Spleen (tissue), 11 donors: ENCODE data around the gene BAHD1. TPM values are rescaled to one million over a fixed set of nuclear protein-coding genes. Genes with fewer than 3 reads are reported as not detected.

Experiments
- DNase-seq: peaks from one replicate; pipeline ENCODE4 v3.0.0-alpha.2; 2020
- H3K27ac ChIP-seq, 8 donors: fragments of 200-600 bp; sonication (generic) in 7 of 8; 1 replicate in 4 of 8; 2 replicates in 4 of 8; pipeline versions ENCODE4 v1.5.0 to v1.8.0; 2016 to 2021; ENCODE audit warnings: inconsistent platforms in 4 of 8, mild to moderate bottlenecking in 4 of 8, moderate library complexity in 1 of 8
- H3K27me3 ChIP-seq, 7 donors: fragments of 200-600 bp; sonication (generic) in 6 of 7; replicated peaks in 1 of 7; 1 replicate in 4 of 7; 2 replicates in 3 of 7; pipeline versions ENCODE4 v1.5.0 to v1.8.0; 2016 to 2021; ENCODE audit warnings: inconsistent platforms in 3 of 7, mild to moderate bottlenecking in 1 of 7
- H3K36me3 ChIP-seq, 6 donors: fragments of 200-600 bp; sonication (generic) in 5 of 6; 1 replicate in 4 of 6; 2 replicates in 2 of 6; pipeline versions ENCODE4 v1.5.0 to v1.8.0; 2016 to 2021; ENCODE audit warnings: inconsistent platforms in 2 of 6
- H3K4me1 ChIP-seq, 6 donors: fragments of 200-600 bp; sonication (generic) in 5 of 6; 1 replicate in 3 of 6; 2 replicates in 3 of 6; pipeline versions ENCODE4 v1.5.0 to v1.8.0; 2016 to 2021; ENCODE audit warnings: inconsistent platforms in 3 of 6
- H3K4me3 ChIP-seq, 8 donors: fragments of 200-600 bp; sonication (generic) in 7 of 8; 1 replicate in 4 of 8; 2 replicates in 4 of 8; pipeline versions ENCODE4 v1.5.0 to v1.8.0; 2016 to 2021; ENCODE audit warnings: inconsistent platforms in 4 of 8, mild to moderate bottlenecking in 4 of 8, moderate library complexity in 2 of 8
- H3K9me3 ChIP-seq, 8 donors: fragments of 200-600 bp; sonication (generic) in 7 of 8; 1 replicate in 4 of 8; 2 replicates in 4 of 8; pipeline versions ENCODE4 v1.5.0 to v1.8.0; 2016 to 2021; ENCODE audit warnings: inconsistent platforms in 4 of 8
- CTCF ChIP-seq, 11 experiments: fragments of 200-600 bp in 7 of 11; fragments of 450-650 bp in 4 of 11; sonication (generic) in 4 of 11; IDR thresholded peaks in 8 of 11; conservative IDR thresholded peaks in 3 of 11; 1 replicate in 7 of 11; 2 replicates in 4 of 11; pipeline versions ENCODE4 v1.4.0 to v1.8.0; 2016 to 2021; ENCODE audit warnings: antibody characterized with exemption in 11 of 11, inconsistent platforms in 4 of 11, mild to moderate bottlenecking in 1 of 11
- POLR2A ChIP-seq, 3 donors: fragments of 450-650 bp; IDR thresholded peaks; one replicate each; pipeline ENCODE4 v1.5.1; 2017; ENCODE audit warnings: antibody characterized with exemption in 3 of 3, mild to moderate bottlenecking in 1 of 3
- POLR2AphosphoS5 ChIP-seq, 3 donors: sonication (generic); formaldehyde crosslinking; IDR thresholded peaks; one replicate each; pipeline ENCODE4 v1.5.1; 2017; ENCODE audit warnings: antibody characterized with exemption in 3 of 3
- WGBS, 5 donors: extraction: QIAGEN DNeasy Blood & Tissue Kit in 3 of 5; methylation state at CpG; one replicate each; pipeline versions ENCODE4 v1.1.5 to v1.1.7; 2013 to 2018; 5-methylcytosine and 5-hydroxymethylcytosine counted together
- intact Hi-C: fragments of 100-400 bp; cut with DNase I; formaldehyde crosslinking; loops from one replicate; pipeline ENCODE4 v1.15.0; 2023; ENCODE audit warnings: low total_unique reads
- polyA plus RNA-seq, 3 donors: library from polyadenylated mRNA; stranded (reverse); fragments of 200-250 nt; gene quantifications; one replicate each; pipeline ENCODE4 v1.2.1, GENCODE V29; 2013
- total RNA-seq, 7 donors: library from RNA; depleted of rRNA in 3 of 7; stranded (reverse); fragments of >200 nt in 3 of 7; fragmentation: NEBNext Ultra II Directional in 4 of 7; extraction: Animal tissue kit (Norgen Biotek cat#: 25700) in 4 of 7; gene quantifications; one replicate each; pipeline versions ENCODE4 v1.1.0 to v1.2.1, GENCODE V29; 2016 to 2021
- donor health status: healthy with polysubstance abuse.
- donor health status: DM: no; HTN: no; CAD: no; lungs with moderate emphysema.
- donor health status: DM: no; HTN: no; CAD: no.
- donor health status: Bipolar disorder and iron deficiency.
- donor health status: healthy.
- donor health status: DM: no; HTN: no; CAD: no.
- donor health status: DM: yes; HTN: yes; CAD: no.

The BAHD1 gene
- total and polyA plus RNA-seq, 10 donors = 7.4 to 27.0 (median 20.2) TPM

GRCh38 chr15:40435023-40435709 is 5.6 kb upstream of the BAHD1 start:
- Histone ChIP-seq H3K4me3 (peak overlapping the region in 1 of 8 donors; percentile 19), H3K4me1 (peaks cover 11 to 51% (median 37%) of the 10 kb centered on the region in 6 donors), H3K36me3 (no peaks in the 10 kb centered on the region), H3K9me3 (no peaks in the 10 kb centered on the region), H3K27me3 (peaks cover 0 to 56% (median 28%) of the 10 kb centered on the region in 7 donors), H3K27ac (no peak overlapping the region)
- TF ChIP-seq POLR2A (IDR thresholded peaks at IDR 0.05) = no peak
- WGBS, 5 donors = 46 to 58% (median 47%) methylated on average over 20 of the region's 20 CpGs
- DNase-seq = no peak
- intact Hi-C loops = no loop called here

DNA sequence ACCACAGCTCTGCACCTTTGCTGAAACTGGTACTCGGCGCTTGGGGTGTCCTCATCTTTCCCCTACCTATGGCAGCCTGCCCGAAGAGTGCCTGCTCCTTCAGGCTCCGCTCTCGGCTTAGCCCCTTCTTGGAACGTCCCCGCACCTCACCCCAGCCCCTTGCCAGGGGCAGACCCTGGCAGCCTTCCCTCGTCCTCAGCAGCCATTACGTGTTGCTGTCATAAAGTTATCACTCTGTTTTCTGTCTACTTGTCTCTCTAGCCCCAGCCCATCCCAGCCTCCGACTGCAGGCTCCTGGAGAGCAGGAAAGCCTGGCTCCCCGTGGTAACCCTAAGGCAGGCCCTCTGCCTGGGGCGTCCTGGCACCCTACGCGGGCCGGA is 5.1 kb upstream of the BAHD1 start:
- no peak for DNase-seq
- peaks cover 0 to 61% (median 28%) of the 10 kb centered on the region in 7 donors for H3K27me3 ChIP-seq
- 9 to 16% (median 11%) methylated on average over 15 of the region's 15 CpGs for WGBS, 5 donors

GRCh38 chr15:40436116-40436891 is 4.4 kb upstream of the BAHD1 start:
- Histone ChIP-seq H3K4me1 (peaks cover 11 to 56% (median 39%) of the 10 kb centered on the region in 6 donors), H3K27ac (no peak overlapping the region), H3K4me3 (peak overlapping the region; percentile 9 to 65 (median 19)), H3K27me3 (peaks cover 0 to 61% (median 28%) of the 10 kb centered on the region in 7 donors), H3K36me3 (no peaks in the 10 kb centered on the region), H3K9me3 (no peaks in the 10 kb centered on the region)
- no peak for TF ChIP-seq CTCF (IDR thresholded peaks at IDR 0.05 in 8 of 11, conservative IDR thresholded peaks at IDR 0.05 in 3 of 11)
- TF ChIP-seq POLR2A (IDR thresholded peaks at IDR 0.05) = no peak
- no peak for TF ChIP-seq POLR2AphosphoS5 (IDR thresholded peaks at IDR 0.05)
- intact Hi-C loops = no loop called here
- DNase-seq = no peak
- WGBS, 5 donors = 1 to 4% (median 2%) methylated on average over 12 to 39 of the region's 39 CpGs

More for the DNA sequence above, 5.1 kb upstream of the BAHD1 start:
- Histone ChIP-seq H3K4me3 (peak overlapping the region; percentile 9 to 65 (median 19)), H3K9me3 (no peaks in the 10 kb centered on the region), H3K27ac (no peak overlapping the region), H3K36me3 (no peaks in the 10 kb centered on the region), H3K4me1 (peaks cover 11 to 56% (median 39%) of the 10 kb centered on the region in 6 donors)
- TF ChIP-seq CTCF (IDR thresholded peaks at IDR 0.05 in 8 of 11, conservative IDR thresholded peaks at IDR 0.05 in 3 of 11) (no peak), POLR2AphosphoS5 (IDR thresholded peaks at IDR 0.05) (no peak), POLR2A (IDR thresholded peaks at IDR 0.05) (no peak)
- intact Hi-C loops = no loop called here

DNA sequence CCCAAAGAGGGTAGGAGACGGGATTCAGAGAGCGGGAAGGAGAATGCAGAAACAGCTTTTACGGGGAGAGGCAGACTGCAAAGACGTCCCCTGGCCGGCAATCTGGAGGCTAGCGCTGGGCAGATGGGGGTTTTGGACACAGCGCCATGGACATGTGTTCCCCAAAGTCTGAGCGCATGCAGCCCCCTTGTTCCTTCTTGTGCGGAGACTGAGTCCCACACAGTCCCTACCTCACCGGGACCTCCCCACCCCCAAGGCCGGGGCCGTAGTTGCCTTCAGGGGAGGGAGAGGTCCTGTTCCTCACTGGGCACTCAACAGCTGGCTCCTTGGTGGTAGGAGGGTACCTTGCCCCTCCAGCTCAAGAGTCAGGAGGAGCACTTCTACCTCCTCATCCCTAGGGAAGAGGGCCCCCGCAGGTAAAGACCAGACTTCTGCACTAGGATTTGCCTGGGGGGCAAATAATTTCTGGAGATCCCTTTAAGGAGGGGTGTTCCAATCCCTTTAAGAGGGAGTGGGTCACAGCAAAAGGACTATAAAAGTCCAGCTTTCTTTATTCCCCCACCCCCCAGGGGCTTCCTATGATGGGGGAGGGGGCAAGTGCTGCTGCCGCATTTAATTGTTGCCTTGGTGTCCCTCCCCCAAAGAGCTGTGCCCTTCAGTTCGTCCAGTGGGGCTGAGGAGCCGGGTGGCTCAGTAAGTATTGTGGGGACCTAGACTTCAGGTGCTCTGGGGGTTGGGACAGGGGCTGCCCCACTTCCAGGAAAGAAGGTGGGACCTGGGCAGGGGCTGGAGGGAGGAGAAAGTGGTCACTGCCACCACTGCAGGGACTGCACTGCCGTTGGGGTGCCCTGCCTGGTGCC is 3.6 kb upstream of the BAHD1 start:
- WGBS, 5 donors = 14 to 21% (median 15%) methylated on average over 10 to 17 of the region's 17 CpGs
- peaks cover 0 to 67% (median 28%) of the 10 kb centered on the region in 7 donors for H3K27me3 ChIP-seq

More for the DNA sequence above, 3.6 kb upstream of the BAHD1 start:
- Histone ChIP-seq H3K4me3 (peak overlapping the region in 4 of 8 donors; percentile 17 to 65 (median 25)), H3K27ac (no peak overlapping the region), H3K36me3 (no peaks in the 10 kb centered on the region), H3K4me1 (peaks cover 11 to 60% (median 41%) of the 10 kb centered on the region in 6 donors), H3K9me3 (no peaks in the 10 kb centered on the region)
- intact Hi-C loops = no loop called here
- TF ChIP-seq POLR2A (IDR thresholded peaks at IDR 0.05) = no peak
- TF ChIP-seq CTCF (IDR thresholded peaks at IDR 0.05 in 8 of 11, conservative IDR thresholded peaks at IDR 0.05 in 3 of 11) = no peak
- no peak for TF ChIP-seq POLR2AphosphoS5 (IDR thresholded peaks at IDR 0.05)
- no peak for DNase-seq
